BLaER1 (cell line): Measurements from ENCODE around the gene GALNT13.

Experiments
- H3K27ac ChIP-seq: shearing (Covaris generic); formaldehyde crosslinking; 2 replicates; pipeline ENCODE4 v1.8.1; 2022
- H3K27me3 ChIP-seq: shearing (Covaris generic); formaldehyde crosslinking; 2 replicates; pipeline ENCODE4 v1.8.1; 2022
- H3K36me3 ChIP-seq: shearing (Covaris generic); formaldehyde crosslinking; 2 replicates; pipeline ENCODE4 v1.8.1; 2022
- H3K4me1 ChIP-seq: shearing (Covaris generic); formaldehyde crosslinking; 2 replicates; pipeline ENCODE4 v1.8.1; 2022
- H3K4me2 ChIP-seq: shearing (Covaris generic); formaldehyde crosslinking; 2 replicates; pipeline ENCODE4 v1.8.1; 2022
- H3K4me3 ChIP-seq: shearing (Covaris generic); formaldehyde crosslinking; 2 replicates; pipeline ENCODE4 v1.8.1; 2022
- H3K9ac ChIP-seq: shearing (Covaris generic); formaldehyde crosslinking; 2 replicates; pipeline ENCODE4 v1.8.1; 2022
- H3K9me3 ChIP-seq: shearing (Covaris generic); formaldehyde crosslinking; 2 replicates; pipeline ENCODE4 v1.8.1; 2022
- H4K20me1 ChIP-seq: shearing (Covaris generic); formaldehyde crosslinking; 2 replicates; pipeline ENCODE4 v1.8.1; 2022
- Cebpa-rat ChIP-seq: shearing (Covaris generic); IDR thresholded peaks from 2 replicates; pipeline ENCODE4 v1.8.1; 2022

Gene GALNT13

GRCh38 chr2:154195644-154196195, 324.0 kb downstream of the GALNT13 start:
- H3K36me3 ChIP-seq, result no peaks in the 10 kb centered on the region
- H3K4me2 ChIP-seq, result no peak overlapping the region
- H4K20me1 ChIP-seq, result no peaks in the 10 kb centered on the region
- H3K4me3 ChIP-seq, result no peak overlapping the region
- TF ChIP-seq Cebpa-rat, result no peak
- H3K4me1 ChIP-seq, result no peaks in the 10 kb centered on the region
- H3K27me3 ChIP-seq, result no peaks in the 10 kb centered on the region
- no peak overlapping the region for H3K9ac ChIP-seq
- H3K27ac ChIP-seq, result no peak overlapping the region
- H3K9me3 ChIP-seq, result no peaks in the 10 kb centered on the region

- Histone ChIP-seq H3K9ac (no peak overlapping the region), H4K20me1 (no peaks in the 10 kb centered on the region), H3K27me3 (no peaks in the 10 kb centered on the region), H3K4me1 (no peaks in the 10 kb centered on the region), H3K27ac (no peak overlapping the region), H3K9me3 (no peaks in the 10 kb centered on the region), H3K4me3 (no peak overlapping the region), H3K4me2 (no peak overlapping the region), H3K36me3 (no peaks in the 10 kb centered on the region)
- TF ChIP-seq Cebpa-rat, result no peak
Measured at GRCh38 chr2:154198866-154199265, 327.1 kb downstream of the GALNT13 start.

- no peak overlapping the region for H3K4me3 ChIP-seq
- TF ChIP-seq Cebpa-rat, result no peak
- no peak overlapping the region for H3K4me2 ChIP-seq
- no peaks in the 10 kb centered on the region for H3K9me3 ChIP-seq
- no peaks in the 10 kb centered on the region for H4K20me1 ChIP-seq
- no peak overlapping the region for H3K9ac ChIP-seq
- no peaks in the 10 kb centered on the region for H3K36me3 ChIP-seq
- H3K27ac ChIP-seq, result no peak overlapping the region
- H3K4me1 ChIP-seq, result no peaks in the 10 kb centered on the region
- no peaks in the 10 kb centered on the region for H3K27me3 ChIP-seq
Measured at GRCh38 chr2:154203206-154203605, 331.5 kb downstream of the GALNT13 start.

- Histone ChIP-seq H3K36me3 (no peaks in the 10 kb centered on the region), H3K27me3 (no peaks in the 10 kb centered on the region), H3K9me3 (no peaks in the 10 kb centered on the region), H3K4me2 (no peak overlapping the region), H3K27ac (no peak overlapping the region), H4K20me1 (no peaks in the 10 kb centered on the region), H3K4me1 (0 out of 2 replicates have a peak, but pooled peaks cover under 1% of the 10 kb centered on the region), H3K4me3 (no peak overlapping the region), H3K9ac (no peak overlapping the region)
- no peak for TF ChIP-seq Cebpa-rat
Measured at GRCh38 chr2:154203902-154204301, 332.2 kb downstream of the GALNT13 start.

GRCh38 chr2:154207288-154208047, 335.7 kb downstream of the GALNT13 start:
- H4K20me1 ChIP-seq, result no peaks in the 10 kb centered on the region
- no peak overlapping the region for H3K9ac ChIP-seq
- no peaks in the 10 kb centered on the region for H3K36me3 ChIP-seq
- H3K27ac ChIP-seq, result no peak overlapping the region
- H3K4me2 ChIP-seq, result no peak overlapping the region
- 0 out of 2 replicates have a peak, but pooled peaks cover 5% of the 10 kb centered on the region for H3K4me1 ChIP-seq
- TF ChIP-seq Cebpa-rat, result no peak
- H3K27me3 ChIP-seq, result no peaks in the 10 kb centered on the region
- H3K4me3 ChIP-seq, result no peak overlapping the region
- H3K9me3 ChIP-seq, result no peaks in the 10 kb centered on the region

- no peak overlapping the region for H3K27ac ChIP-seq
- H4K20me1 ChIP-seq, result no peaks in the 10 kb centered on the region
- H3K9me3 ChIP-seq, result no peaks in the 10 kb centered on the region
- peaks cover 6% of the 10 kb centered on the region for H3K4me1 ChIP-seq
- no peak overlapping the region for H3K9ac ChIP-seq
- no peak overlapping the region for H3K4me3 ChIP-seq
- TF ChIP-seq Cebpa-rat, result no peak
- H3K27me3 ChIP-seq, result no peaks in the 10 kb centered on the region
- H3K36me3 ChIP-seq, result no peaks in the 10 kb centered on the region
- no peak overlapping the region for H3K4me2 ChIP-seq
Measured at GRCh38 chr2:154223726-154224125, 352.0 kb downstream of the GALNT13 start.

- Histone ChIP-seq H3K9me3 (no peaks in the 10 kb centered on the region), H3K4me3 (no peak overlapping the region), H3K4me1 (peaks cover 9% of the 10 kb centered on the region), H3K9ac (no peak overlapping the region), H4K20me1 (no peaks in the 10 kb centered on the region), H3K27ac (no peak overlapping the region), H3K4me2 (no peak overlapping the region), H3K36me3 (no peaks in the 10 kb centered on the region), H3K27me3 (no peaks in the 10 kb centered on the region)
- no peak for TF ChIP-seq Cebpa-rat
Measured at GRCh38 chr2:154226931-154227330, 355.2 kb downstream of the GALNT13 start.

- Histone ChIP-seq H3K9me3 (no peaks in the 10 kb centered on the region), H3K4me2 (peak overlapping the region; percentile 12; the same call in 1 of the 2 replicates), H4K20me1 (no peaks in the 10 kb centered on the region), H3K4me3 (no peak overlapping the region), H3K27me3 (no peaks in the 10 kb centered on the region), H3K27ac (no peak overlapping the region), H3K36me3 (no peaks in the 10 kb centered on the region), H3K9ac (no peak overlapping the region), H3K4me1 (peaks cover 9% of the 10 kb centered on the region)
- TF ChIP-seq Cebpa-rat, result no peak
Measured at GRCh38 chr2:154228566-154229280, 357.0 kb downstream of the GALNT13 start.

- Histone ChIP-seq H3K27ac (no peak overlapping the region), H3K9ac (no peak overlapping the region), H4K20me1 (no peaks in the 10 kb centered on the region), H3K4me1 (peaks cover 9% of the 10 kb centered on the region), H3K4me3 (no peak overlapping the region), H3K9me3 (no peaks in the 10 kb centered on the region), H3K4me2 (no peak overlapping the region), H3K36me3 (no peaks in the 10 kb centered on the region), H3K27me3 (no peaks in the 10 kb centered on the region)
- TF ChIP-seq Cebpa-rat, result no peak
Measured at GRCh38 chr2:154229966-154230365, 358.2 kb downstream of the GALNT13 start.

- no peak for TF ChIP-seq Cebpa-rat
- no peak overlapping the region for H3K9ac ChIP-seq
- H3K9me3 ChIP-seq, result no peaks in the 10 kb centered on the region
- H4K20me1 ChIP-seq, result no peaks in the 10 kb centered on the region
- no peak overlapping the region for H3K4me2 ChIP-seq
- peaks cover 9% of the 10 kb centered on the region for H3K4me1 ChIP-seq
- no peak overlapping the region for H3K4me3 ChIP-seq
- no peak overlapping the region for H3K27ac ChIP-seq
- H3K36me3 ChIP-seq, result no peaks in the 10 kb centered on the region
- H3K27me3 ChIP-seq, result no peaks in the 10 kb centered on the region
Measured at GRCh38 chr2:154231021-154231420, 359.3 kb downstream of the GALNT13 start.
